HG03520 (cell line): ENCODE data around the gene TBC1D5.
"Not testable (repeated sequence)": the region's sequence is repeated elsewhere in the genome, so short reads cannot be mapped to it uniquely, and the experiment has no call there.

ENCODE experiments used
- ATAC-seq: cut with Tn5 transposase; IDR thresholded peaks from one replicate; pipeline ENCODE4 v1.9.1; 2021; ENCODE audit warnings: mild to moderate bottlenecking, moderate library complexity; ENCODE audit not compliant: unreplicated experiment

TBC1D5 gene

DNA sequence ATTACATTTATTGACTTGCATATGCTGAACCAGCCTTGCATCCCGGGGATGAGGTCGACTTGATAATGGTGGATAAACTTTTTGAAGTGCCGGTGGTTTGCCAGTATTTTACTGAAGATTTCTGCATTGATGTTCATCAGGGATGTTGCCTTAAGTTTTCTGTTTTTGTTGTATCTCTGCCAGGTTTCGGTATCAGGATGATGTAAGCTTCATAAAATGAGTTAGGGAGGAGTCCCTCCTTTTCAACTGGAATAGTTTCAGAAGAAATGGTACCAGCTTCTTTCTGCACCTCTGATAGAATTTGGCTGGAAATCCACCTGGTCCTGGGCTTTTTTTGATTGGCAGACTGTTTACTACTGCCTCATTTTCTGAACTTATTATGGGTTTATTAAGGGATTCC, 250.8 kb downstream of the TBC1D5 start:
- ATAC-seq: no peak

GRCh38 chr3:17491190-17491589, 251.2 kb downstream of the TBC1D5 start:
- ATAC-seq: not testable (repeated sequence)

DNA sequence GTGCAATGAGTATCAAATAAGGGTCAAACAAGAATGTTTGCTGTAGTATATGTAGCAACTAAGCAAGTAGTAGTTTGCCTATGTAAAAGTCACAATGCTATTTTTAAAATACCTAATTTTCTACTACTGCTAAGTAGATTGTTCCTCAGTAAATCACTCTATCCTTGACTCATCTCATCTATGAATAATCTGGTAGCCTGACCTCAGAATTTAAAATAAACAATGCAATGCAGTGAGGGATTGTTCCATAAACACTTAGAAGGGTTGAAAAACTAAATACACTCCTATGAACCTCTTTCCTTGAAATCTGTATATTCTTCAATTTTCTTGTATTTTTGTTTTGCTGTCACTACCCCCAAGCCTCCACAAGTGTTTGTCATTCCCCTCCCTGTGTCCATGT, 253.3 kb downstream of the TBC1D5 start:
- ATAC-seq: no peak

DNA sequence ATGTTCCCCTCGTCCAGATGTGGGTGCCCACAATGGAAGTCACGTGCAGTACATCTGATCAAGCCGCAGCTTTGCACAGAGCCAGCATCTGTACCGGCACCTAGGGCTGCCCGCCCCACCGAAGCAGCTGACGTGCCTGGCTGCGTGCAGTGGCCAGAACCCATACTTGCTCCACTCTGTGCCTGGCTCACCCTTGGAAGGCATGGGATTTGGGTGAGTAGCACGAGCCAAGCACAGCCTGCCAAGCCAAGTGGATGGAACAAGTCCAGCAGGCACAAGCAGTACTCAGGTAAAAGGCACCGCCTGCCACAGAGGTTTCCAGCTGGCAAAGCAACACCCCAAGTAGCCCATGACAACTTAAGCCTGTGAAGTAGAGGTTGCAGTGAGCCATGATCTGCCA, 261.3 kb downstream of the TBC1D5 start:
- ATAC-seq: no peak

DNA sequence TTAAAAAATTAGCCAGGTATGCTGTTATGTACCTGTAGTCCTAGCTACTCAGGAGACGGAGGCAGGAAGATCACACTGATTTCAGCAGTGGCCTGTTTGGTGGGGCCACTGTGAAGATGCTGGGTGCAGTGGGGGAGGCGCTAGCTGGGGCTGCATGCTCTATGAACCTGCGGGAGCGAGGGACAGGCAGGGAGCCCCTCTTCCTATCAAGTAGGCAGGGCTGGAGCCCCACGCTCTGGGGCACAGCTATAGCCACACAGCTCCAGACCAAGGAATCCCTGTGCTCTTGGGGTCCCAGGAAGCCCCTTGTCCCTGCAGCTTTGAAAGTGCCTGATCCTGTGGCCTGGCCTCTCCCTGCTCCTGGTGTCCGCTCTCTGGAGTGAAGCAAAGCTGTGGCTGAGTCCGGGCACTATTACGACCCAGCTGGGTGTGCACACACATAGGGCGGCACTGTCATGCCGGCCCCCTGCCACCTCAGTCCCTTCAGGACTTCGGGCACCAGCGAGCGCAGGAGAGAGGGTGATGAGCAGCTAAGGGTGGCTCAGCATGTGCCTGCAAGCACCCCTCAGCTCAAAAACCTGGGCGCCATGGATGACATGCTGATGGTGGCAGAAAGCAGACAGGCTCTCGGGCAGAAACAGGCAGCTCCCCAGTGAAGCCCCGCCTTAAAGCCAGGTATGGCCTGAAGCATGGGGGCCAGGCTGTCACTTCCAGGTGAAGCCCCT, 262.6 kb downstream of the TBC1D5 start:
- ATAC-seq: no peak

GRCh38 chr3:17478673-17479072, 263.8 kb downstream of the TBC1D5 start:
- ATAC-seq: no peak

DNA sequence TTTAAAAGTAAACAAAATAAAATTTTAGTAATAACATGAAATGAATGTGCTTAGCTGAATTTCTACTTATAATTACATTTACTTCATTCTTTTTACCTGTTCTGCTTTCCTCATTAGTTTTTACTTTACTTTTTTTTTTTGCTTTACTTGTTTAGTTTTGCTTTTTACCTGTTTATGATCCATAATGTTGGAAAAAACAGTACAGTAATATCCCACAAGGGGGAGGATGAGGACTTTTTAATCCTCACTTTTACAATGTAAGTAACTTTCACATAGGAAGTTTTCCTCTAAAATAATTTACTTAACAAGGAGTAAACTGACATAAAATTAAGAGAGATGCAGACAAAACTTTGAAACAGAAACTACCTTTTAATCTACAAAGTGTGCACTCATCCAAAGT, 268.7 kb downstream of the TBC1D5 start:
- ATAC-seq: no peak

GRCh38 chr3:17469954-17470353, 272.5 kb downstream of the TBC1D5 start:
- ATAC-seq: no peak

DNA sequence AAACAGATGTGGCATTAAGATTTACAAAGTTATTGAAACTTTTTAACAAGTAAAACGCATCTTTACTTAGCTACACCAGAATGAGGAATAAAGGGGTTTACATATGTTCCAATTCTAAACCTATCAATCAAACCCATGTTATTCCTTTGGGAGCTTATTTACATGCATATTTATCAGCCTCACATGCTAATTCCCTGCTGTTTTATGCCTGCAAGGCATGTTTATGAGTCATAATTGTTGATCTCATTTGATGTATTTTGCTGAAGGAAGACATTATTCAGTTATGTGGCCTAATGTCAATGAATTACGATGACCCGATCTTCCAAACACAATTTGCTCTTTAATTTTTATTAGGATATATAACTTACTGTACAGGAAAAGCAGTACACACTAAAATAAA, 272.9 kb downstream of the TBC1D5 start:
- ATAC-seq: no peak

DNA sequence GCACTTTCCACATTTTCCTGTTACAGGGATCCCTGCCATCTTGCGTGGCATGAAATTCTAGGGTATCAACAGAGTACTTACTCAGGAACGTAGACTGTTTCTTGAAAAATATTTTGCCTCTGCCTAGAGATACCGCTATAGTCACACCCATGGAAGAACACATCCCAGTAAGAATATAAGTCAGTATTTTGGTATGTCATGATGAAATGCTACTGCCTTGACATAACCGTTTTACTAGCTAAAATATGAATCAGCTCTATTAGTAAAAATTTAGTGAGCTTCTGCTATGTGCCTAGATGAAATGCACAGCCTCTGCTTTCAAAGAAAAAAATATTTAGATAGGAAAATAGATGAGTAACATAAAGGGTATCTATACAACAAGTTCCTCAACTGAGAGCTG, 276.4 kb downstream of the TBC1D5 start:
- ATAC-seq: no peak

- no peak for ATAC-seq
Observed at GRCh38 chr3:17459470-17459993, 282.9 kb downstream of the TBC1D5 start.

GRCh38 chr3:17456650-17457049, 285.8 kb downstream of the TBC1D5 start:
- no peak for ATAC-seq

DNA sequence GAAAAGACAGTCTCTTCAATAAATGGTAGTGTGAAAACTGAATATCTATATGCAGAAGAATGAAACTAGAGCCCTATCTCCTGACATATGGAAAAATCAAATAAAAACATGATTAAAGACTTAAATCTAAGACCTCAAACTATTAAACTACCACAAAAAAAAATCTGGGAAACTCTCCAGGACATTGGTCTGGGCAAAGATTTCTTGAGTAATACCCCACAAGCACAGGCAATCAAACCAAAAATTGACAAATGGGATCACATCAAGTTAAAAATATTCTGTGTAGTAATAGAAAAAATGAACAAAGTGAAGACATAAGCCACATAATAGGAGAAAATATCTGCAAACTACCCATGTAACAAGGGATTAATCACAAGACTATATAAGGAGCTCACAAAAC, 286.4 kb downstream of the TBC1D5 start:
- no peak for ATAC-seq

- no peak for ATAC-seq
Observed at GRCh38 chr3:17444865-17445264, 297.6 kb downstream of the TBC1D5 start.

- ATAC-seq: no peak
Observed at GRCh38 chr3:17443142-17443541, 299.3 kb downstream of the TBC1D5 start.

DNA sequence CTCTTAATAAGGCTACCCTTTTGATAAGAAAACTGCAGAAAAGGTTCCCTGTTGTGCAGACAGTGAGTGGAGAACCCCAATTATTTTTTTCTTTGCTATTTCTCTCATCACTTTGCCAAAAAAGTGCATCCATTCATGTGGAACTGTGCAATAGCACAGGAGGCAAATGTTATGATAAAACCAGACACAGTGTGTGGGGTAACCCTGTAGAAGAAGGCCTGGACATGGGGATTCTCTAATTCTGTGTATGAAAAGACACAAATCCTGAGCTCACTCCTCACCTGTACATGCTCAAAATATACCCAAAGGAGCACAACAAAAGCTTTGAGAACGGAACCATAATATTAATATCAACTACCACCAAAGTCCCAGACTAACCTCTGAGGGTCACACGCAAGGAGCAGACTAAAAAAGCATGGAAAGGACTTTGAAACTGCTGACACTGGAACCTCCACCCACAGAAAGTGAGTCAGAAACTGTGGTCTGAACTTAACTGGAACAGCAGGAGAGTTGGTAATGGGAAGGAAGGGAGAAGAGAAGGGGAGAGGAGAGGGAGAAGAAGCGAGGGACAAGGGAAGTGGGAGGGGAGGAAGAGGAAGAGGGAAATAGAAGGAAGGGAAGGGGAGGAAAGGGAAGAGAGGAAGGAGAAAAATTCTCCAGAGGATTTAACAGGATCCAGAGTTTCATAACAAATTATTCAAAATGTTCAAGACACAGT, 299.9 kb downstream of the TBC1D5 start:
- ATAC-seq: no peak

- ATAC-seq: no peak
Observed at GRCh38 chr3:17433876-17434275, 308.6 kb downstream of the TBC1D5 start.

- ATAC-seq: no peak
Observed at GRCh38 chr3:17432236-17432635, 310.2 kb downstream of the TBC1D5 start.

DNA sequence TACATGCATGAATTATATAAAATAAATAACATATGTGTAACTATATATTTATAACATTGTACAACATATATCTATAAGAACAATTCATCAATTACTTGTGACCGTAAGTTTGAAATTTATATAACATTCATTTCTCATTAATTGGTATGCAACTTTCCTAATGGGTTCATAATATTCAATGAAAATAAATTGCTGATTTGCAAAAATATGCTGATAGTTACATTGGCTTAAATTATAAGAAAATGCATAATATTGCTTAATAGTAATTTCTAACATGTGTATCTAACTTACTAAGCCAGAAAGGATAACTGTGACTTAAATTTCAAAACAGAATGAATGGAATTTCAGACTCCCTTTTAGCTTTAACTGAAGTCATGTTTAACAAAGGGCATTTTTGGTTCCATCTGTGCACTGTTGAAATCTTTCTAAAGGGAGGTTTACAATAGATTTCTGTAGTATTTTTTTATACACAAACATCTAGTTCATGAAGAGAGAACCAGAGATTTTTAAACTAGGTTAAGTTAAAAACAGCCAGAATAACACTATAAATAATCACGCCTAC, 310.9 kb downstream of the TBC1D5 start:
- ATAC-seq: no peak

DNA sequence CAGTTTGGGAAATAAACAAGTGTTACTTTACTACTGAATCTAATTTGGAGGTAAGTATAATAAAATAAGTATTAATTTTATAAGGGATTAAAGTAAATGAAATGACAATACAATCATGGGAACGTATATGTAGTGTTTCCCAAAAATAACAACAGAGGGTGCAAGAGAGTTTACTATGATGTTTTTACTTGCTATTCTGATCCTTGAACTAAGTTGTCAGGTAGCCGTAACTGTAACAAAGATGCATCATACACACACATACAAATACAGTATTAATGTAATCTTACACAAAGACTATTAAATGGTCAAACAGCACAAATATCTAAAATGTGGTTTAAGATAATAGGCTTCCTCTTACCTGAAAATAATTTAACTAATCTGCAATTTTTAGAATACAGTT, 311.4 kb downstream of the TBC1D5 start:
- no peak for ATAC-seq

DNA sequence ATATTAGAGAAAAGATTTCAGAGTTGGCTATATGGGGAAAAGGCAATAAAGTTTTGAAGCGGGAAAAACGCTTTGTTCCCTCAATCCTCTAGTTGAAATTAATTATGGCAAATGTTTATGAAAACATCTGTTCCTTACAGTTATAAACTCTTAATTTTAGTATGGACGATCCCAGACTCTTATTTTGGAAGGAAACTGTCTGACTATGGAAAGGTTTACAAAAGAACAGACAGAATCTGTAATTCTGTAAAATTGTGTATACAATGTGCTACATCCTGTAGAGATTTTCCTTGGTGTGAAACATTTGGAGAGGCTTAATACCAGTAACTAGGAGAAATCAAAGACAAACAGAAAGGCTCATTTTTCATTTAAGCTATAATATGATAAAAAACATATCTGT, 311.8 kb downstream of the TBC1D5 start:
- ATAC-seq: no peak
